Omental fat pad (tissue), 4 donors: ENCODE data around the gene C1QB. TPM values are rescaled to one million over a fixed set of nuclear protein-coding genes. Genes with fewer than 3 reads are reported as not detected.

Experiments used
- ATAC-seq: fragments of 150-250 bp; one replicate; pipeline ENCODE4 v1.9.1; 2016; ENCODE audit warnings: mild to moderate bottlenecking, moderate library complexity; ENCODE audit not compliant: low FRiP score
- DNase-seq: peaks from one replicate; pipeline ENCODE4 v3.0.0-alpha.2; 2019; ENCODE audit warnings: low spot score
- CTCF ChIP-seq, 3 donors: fragments of 450-650 bp; IDR thresholded peaks; one replicate each; pipeline ENCODE4 v1.5.1; 2016 to 2017; ENCODE audit warnings: antibody characterized with exemption in 3 of 3, mild to moderate bottlenecking in 3 of 3, moderate library complexity in 2 of 3
- total RNA-seq, 4 donors: library from RNA; depleted of rRNA; stranded (reverse); fragments of >200 nt; gene quantifications; one replicate each; pipeline ENCODE4 v1.1.0, GENCODE V29; 2016

The C1QB gene
- total RNA-seq, 4 donors from 2014 or later = 692 to 1,052 (median 953) TPM

GRCh38 chr1:22612671-22613571 is 40.1 kb upstream of the C1QB start:
- TF ChIP-seq CTCF (IDR thresholded peaks at IDR 0.05) = no peak
- ATAC-seq = no peak
- no peak for DNase-seq

- DNase-seq (no peak), ATAC-seq (no peak)
- TF ChIP-seq CTCF (IDR thresholded peaks at IDR 0.05) = no peak
Measured at GRCh38 chr1:22613572-22613918, 39.5 kb upstream of the C1QB start.

- ATAC-seq (no peak), DNase-seq (no peak)
- TF ChIP-seq CTCF (IDR thresholded peaks at IDR 0.05) = no peak
Measured at GRCh38 chr1:22613951-22614350, 39.1 kb upstream of the C1QB start.

- DNase-seq (no peak), ATAC-seq (no peak)
- TF ChIP-seq CTCF (IDR thresholded peaks at IDR 0.05) = no peak
Measured at GRCh38 chr1:22615886-22616285, 37.1 kb upstream of the C1QB start.

- DNase-seq (no peak), ATAC-seq (no peak)
- TF ChIP-seq CTCF (IDR thresholded peaks at IDR 0.05) = no peak
Measured at GRCh38 chr1:22616571-22616970, 36.5 kb upstream of the C1QB start.

- TF ChIP-seq CTCF (IDR thresholded peaks at IDR 0.05) = no peak
- DNase-seq (no peak), ATAC-seq (no peak)
Measured at GRCh38 chr1:22618056-22618455, 35.0 kb upstream of the C1QB start.

- no peak for DNase-seq
- no peak for TF ChIP-seq CTCF (IDR thresholded peaks at IDR 0.05)
- ATAC-seq = no peak
Measured at GRCh38 chr1:22619252-22619651, 33.8 kb upstream of the C1QB start.
